ENCODE data around the gene SPO11. TPM values are rescaled to one million over a fixed set of nuclear protein-coding genes. Genes with fewer than 3 reads are reported as not detected.

SPO11 gene
- total and polyA plus RNA-seq, 2 of the 8 experiments (the other 6 are each of a cell fraction or from before 2014, with no cell fraction given): not detected

- Histone ChIP-seq H2BK5ac (ENCODE audit: low read depth, low read length) (no peak overlapping the region), H3K23ac (ENCODE audit: insufficient read length) (no peak overlapping the region), H3K79me2 (ENCODE audit: control insufficient read depth in 1 of 2, insufficient read depth in 2 of 2, low read length in 2 of 2) (no peaks in the 10 kb centered on the region), H3K9ac (replicated peaks in 1 of 4; ENCODE audit: extremely low read depth in 1 of 4, low read depth in 3 of 4, low read length in 3 of 4) (no peak overlapping the region), H4K8ac (ENCODE audit: extremely low read depth, insufficient read depth, low read length) (no peak overlapping the region), H3K27me3 (replicated peaks in 1 of 4; ENCODE audit: control insufficient read depth in 3 of 4, extremely low read depth in 1 of 4, insufficient read depth in 3 of 4, low read length in 3 of 4) (no peaks in the 10 kb centered on the region; a peak in 1 of 7 replicates), H2BK15ac (ENCODE audit: low read length) (no peak overlapping the region), H2BK12ac (ENCODE audit: low read depth, low read length) (no peak overlapping the region), H3K27ac (ENCODE audit: low read depth, low read length) (no peak overlapping the region), H3K79me1 (ENCODE audit: low read depth, low read length) (no peaks in the 10 kb centered on the region), H3K23me2 (ENCODE audit: low read depth, low read length) (no peaks in the 10 kb centered on the region), H3K4ac (replicated peaks; ENCODE audit: insufficient read length, low read depth, low read length) (no peak overlapping the region), H2AK5ac (ENCODE audit: low read depth, low read length) (no peak overlapping the region), H3K9me3 (ENCODE audit: insufficient read depth in 2 of 2, low read depth in 1 of 2, low read length in 1 of 2) (no peaks in the 10 kb centered on the region), H3K36me3 (ENCODE audit: control insufficient read depth in 2 of 4, insufficient read depth in 4 of 4, low read length in 3 of 4) (no peaks in the 10 kb centered on the region), H3K4me1 (replicated peaks in 1 of 4; ENCODE audit: control insufficient read depth in 3 of 4, insufficient read depth in 4 of 4, low read length in 3 of 4) (no peaks in the 10 kb centered on the region), H3K4me3 (ENCODE audit: extremely low read depth in 1 of 4, insufficient read depth in 2 of 4, low read depth in 3 of 4, low read length in 4 of 4) (no peak overlapping the region), H3K56ac (replicated peaks; ENCODE audit: insufficient read length, low read depth, low read length) (no peak overlapping the region), H2BK120ac (replicated peaks; ENCODE audit: low read depth, low read length) (no peak overlapping the region), H2BK20ac (ENCODE audit: low read length) (no peak overlapping the region), H3K18ac (ENCODE audit: extremely low read depth, low read length) (no peak overlapping the region), H4K91ac (replicated peaks; ENCODE audit: insufficient read length, low read length) (no peak overlapping the region), H3K14ac (ENCODE audit: insufficient read length) (no peak overlapping the region), H2AFZ (ENCODE audit: low read length) (no peak overlapping the region), H4K5ac (ENCODE audit: insufficient read length, low read depth, low read length) (no peak overlapping the region), H3K4me2 (ENCODE audit: insufficient read depth in 1 of 2, low read depth in 2 of 2, low read length in 2 of 2) (no peak overlapping the region), H4K20me1 (replicated peaks in 1 of 2; ENCODE audit: control insufficient read depth in 1 of 2, insufficient read depth in 2 of 2, low read length in 2 of 2) (no peaks in the 10 kb centered on the region)
- FAIRE-seq: no peak
- TF ChIP-seq POLR2A (IDR thresholded peaks at IDR 0.05; ENCODE audit: control extremely low read depth in 1 of 2, low read depth in 2 of 2, low read length in 2 of 2) (no peak), TBP (IDR thresholded peaks at IDR 0.05; ENCODE audit: low read depth, low read length) (no peak), NRF1 (IDR thresholded peaks at IDR 0.05; ENCODE audit: low read depth, low read length) (no peak), KDM4A (IDR thresholded peaks at IDR 0.05; ENCODE audit: low read depth, low read length, severe bottlenecking) (no peak), RXRA (IDR thresholded peaks at IDR 0.05; ENCODE audit: insufficient read depth, low read depth, low read length) (no peak)
- ChIA-PET POLR2A (ENCODE audit: partially characterized antibody) (no interaction called here), CTCF (ENCODE audit: partially characterized antibody) (interaction anchor here (1.1 to 1.3 kb wide), 4 partner anchors 9 to 205 kb away, joined by 3 to 5 read pairs (median 4); no protein-coding TSS in a partner anchor)
- no peak for DNase-seq (ENCODE audit: low read depth in 1 of 2, low spot score in 2 of 2)
- WGBS, 2 experiments (ENCODE audit: extremely low coverage in 1 of 2, insufficient coverage in 1 of 2, insufficient read length in 1 of 2, insufficient replicate concordance in 2 of 2, low coverage in 1 of 2, low lambda C conversion rate in 2 of 2, missing lambda C conversion rate in 1 of 2): 89% methylated on average over 9 of the region's 9 CpGs; no CpG with 5 or more reads in 1 of the 2 experiments
Measured at GRCh38 chr20:57309544-57310115, 20.0 kb upstream of the SPO11 start.

All from H1 (cell line).